HG03442 (cell line): Measurements from ENCODE around the gene IGF2BP2.
"Not testable (repeated sequence)": the region's sequence is repeated elsewhere in the genome, so short reads cannot be mapped to it uniquely, and the experiment has no call there.

Experiments
- ATAC-seq: cut with Tn5 transposase; IDR thresholded peaks from one replicate; pipeline ENCODE4 v1.9.1; 2021; ENCODE audit warnings: mild to moderate bottlenecking, moderate library complexity; ENCODE audit not compliant: unreplicated experiment

The IGF2BP2 gene

GRCh38 chr3:185807445-185808068, 17.3 kb downstream of the IGF2BP2 start:
- no peak for ATAC-seq

GRCh38 chr3:185798831-185799110, 26.1 kb downstream of the IGF2BP2 start:
- ATAC-seq, result not testable (repeated sequence)

GRCh38 chr3:185797993-185798830, 26.6 kb downstream of the IGF2BP2 start:
- ATAC-seq, result no peak

GRCh38 chr3:185797108-185797881, 27.5 kb downstream of the IGF2BP2 start:
- ATAC-seq, result no peak

- no peak for ATAC-seq
These were observed 28.3 kb downstream of the IGF2BP2 start for GRCh38 chr3:185796431-185797107.

- no peak for ATAC-seq
These were observed 31.5 kb downstream of the IGF2BP2 start for GRCh38 chr3:185793381-185793780.

GRCh38 chr3:185792955-185793354, 31.9 kb downstream of the IGF2BP2 start:
- ATAC-seq, result no peak

GRCh38 chr3:185789891-185790830, 34.7 kb downstream of the IGF2BP2 start:
- ATAC-seq, result no peak

GRCh38 chr3:185789134-185789533, 35.7 kb downstream of the IGF2BP2 start:
- no peak for ATAC-seq

GRCh38 chr3:185788292-185788691, 36.5 kb downstream of the IGF2BP2 start:
- ATAC-seq, result no peak

- no peak for ATAC-seq
These were observed 37.6 kb downstream of the IGF2BP2 start for GRCh38 chr3:185786956-185787877.

- ATAC-seq, result not testable (repeated sequence)
These were observed 38.6 kb downstream of the IGF2BP2 start for GRCh38 chr3:185786258-185786657.

GRCh38 chr3:185784317-185784716, 40.5 kb downstream of the IGF2BP2 start:
- ATAC-seq, result no peak

- ATAC-seq, result no peak
These were observed 43.1 kb downstream of the IGF2BP2 start for GRCh38 chr3:185781759-185782158.

GRCh38 chr3:185779461-185779860, 45.4 kb downstream of the IGF2BP2 start:
- ATAC-seq, result no peak

- no peak for ATAC-seq
These were observed 46.0 kb downstream of the IGF2BP2 start for GRCh38 chr3:185778821-185779220.

GRCh38 chr3:185778094-185778493, 46.7 kb downstream of the IGF2BP2 start:
- ATAC-seq, result no peak

- ATAC-seq, result no peak
These were observed 54.7 kb downstream of the IGF2BP2 start for GRCh38 chr3:185770109-185770508.

- not testable (repeated sequence) for ATAC-seq
These were observed 56.3 kb downstream of the IGF2BP2 start for GRCh38 chr3:185768578-185768982.
